B cell (primary cell): Measurements from ENCODE around the gene RBM45.

Source experiments
- EZH2 ChIP-seq: IDR thresholded peaks from 2 replicates; pipeline ENCODE4 v1.6.1; 2012; ENCODE audit warnings: borderline replicate concordance, low read depth, mild to moderate bottlenecking, moderate library complexity, low read length; ENCODE audit not compliant: insufficient read depth, poor library complexity, severe bottlenecking
- TF ChIP-seq, protein P1 (sequence below): fragments of 200-600 bp; IDR thresholded peaks from one replicate; pipeline ENCODE4 v1.8.0; 2022; ENCODE audit warnings: antibody characterized with exemption, mild to moderate bottlenecking

DNA sequence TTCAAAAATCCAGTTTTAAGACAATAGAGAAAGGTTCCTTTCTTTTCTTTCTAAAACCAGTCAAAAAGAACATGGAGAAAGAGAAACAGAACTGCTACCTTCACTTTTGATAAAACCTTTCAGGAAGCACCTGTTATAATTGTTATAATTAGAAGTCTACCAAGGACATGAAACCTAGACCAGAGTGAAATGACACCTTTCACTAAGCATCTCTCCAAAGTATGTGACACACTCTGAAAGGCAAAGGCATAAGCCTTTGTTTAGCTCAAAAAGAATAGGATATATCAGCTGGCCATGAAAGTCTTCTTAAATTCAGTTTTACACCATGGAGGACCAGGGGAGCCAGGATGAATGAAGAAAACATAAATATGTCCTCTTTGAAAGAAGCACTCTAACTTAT, 18.8 kb upstream of the RBM45 start:
- TF ChIP-seq, protein P1, sequence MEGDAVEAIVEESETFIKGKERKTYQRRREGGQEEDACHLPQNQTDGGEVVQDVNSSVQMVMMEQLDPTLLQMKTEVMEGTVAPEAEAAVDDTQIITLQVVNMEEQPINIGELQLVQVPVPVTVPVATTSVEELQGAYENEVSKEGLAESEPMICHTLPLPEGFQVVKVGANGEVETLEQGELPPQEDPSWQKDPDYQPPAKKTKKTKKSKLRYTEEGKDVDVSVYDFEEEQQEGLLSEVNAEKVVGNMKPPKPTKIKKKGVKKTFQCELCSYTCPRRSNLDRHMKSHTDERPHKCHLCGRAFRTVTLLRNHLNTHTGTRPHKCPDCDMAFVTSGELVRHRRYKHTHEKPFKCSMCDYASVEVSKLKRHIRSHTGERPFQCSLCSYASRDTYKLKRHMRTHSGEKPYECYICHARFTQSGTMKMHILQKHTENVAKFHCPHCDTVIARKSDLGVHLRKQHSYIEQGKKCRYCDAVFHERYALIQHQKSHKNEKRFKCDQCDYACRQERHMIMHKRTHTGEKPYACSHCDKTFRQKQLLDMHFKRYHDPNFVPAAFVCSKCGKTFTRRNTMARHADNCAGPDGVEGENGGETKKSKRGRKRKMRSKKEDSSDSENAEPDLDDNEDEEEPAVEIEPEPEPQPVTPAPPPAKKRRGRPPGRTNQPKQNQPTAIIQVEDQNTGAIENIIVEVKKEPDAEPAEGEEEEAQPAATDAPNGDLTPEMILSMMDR: no peak
- TF ChIP-seq EZH2: no peak
